ENCODE measurements around the gene GAS1.

GAS1 gene

DNA sequence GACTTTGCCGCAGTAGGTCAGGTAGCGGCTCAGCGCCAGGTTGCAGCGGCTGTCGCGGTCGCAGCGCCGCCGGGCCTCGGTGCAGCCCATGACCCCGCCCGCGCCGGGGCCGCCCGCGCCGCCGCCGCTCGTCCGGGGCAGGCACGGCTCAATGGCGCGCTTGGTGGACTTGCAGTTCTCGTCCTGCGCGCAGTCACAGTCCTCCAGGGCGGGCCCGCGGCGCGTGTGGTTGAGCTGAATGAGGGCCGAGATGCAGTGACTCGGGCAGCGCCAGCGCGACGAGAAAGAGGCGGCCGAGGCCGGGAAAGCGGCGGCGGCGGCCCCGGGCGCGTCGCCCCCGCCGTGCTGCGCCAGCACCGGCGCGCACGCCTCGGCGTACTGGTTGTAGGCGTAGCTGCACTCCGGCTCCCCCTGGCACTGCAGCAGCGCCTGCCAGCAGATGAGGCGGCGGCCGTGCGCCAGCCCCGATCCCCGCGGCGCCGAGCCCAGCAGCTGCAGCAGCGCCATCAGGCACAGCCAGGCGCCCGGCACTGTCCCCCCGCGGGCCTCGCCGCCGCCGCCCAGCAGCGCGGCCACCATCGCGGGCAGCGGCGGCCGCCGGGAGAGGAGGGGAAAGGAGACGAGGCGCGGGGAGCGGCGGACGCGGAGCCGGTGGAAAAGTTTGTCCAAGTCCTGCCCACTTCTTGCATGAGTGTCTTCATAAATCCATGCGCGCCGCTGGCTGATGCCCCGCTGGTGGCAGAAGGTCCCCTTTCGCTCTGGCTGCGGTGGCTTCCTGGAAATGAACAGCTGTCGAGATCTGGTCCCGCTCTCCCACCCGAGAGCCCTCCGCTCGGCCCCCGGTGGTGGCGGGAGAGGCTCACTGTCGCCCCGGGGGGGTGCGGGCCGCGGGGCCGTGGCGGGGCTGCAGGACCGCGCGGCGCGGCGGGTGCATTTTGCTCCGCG is 833 bp downstream of the GAS1 start (continued):
- TF ChIP-seq POU6F1 (CRISPR knock-in tag; IDR thresholded peaks at IDR 0.05; ENCODE audit: borderline replicate concordance, low read depth): no peak
- no peak for TF ChIP-seq TOX (CRISPR knock-in tag; IDR thresholded peaks at IDR 0.05; ENCODE audit: borderline replicate concordance)
- TF ChIP-seq GLIS3 (CRISPR knock-in tag; IDR thresholded peaks at IDR 0.05): no peak
- no peak for TF ChIP-seq OSR1 (CRISPR knock-in tag; IDR thresholded peaks at IDR 0.05)
- TF ChIP-seq ZC3H10 (CRISPR knock-in tag; IDR thresholded peaks at IDR 0.05): no peak

- no peak for ATAC-seq
Observed at GRCh38 chr9:86945728-86946200, 1.5 kb downstream of the GAS1 start.

DNA sequence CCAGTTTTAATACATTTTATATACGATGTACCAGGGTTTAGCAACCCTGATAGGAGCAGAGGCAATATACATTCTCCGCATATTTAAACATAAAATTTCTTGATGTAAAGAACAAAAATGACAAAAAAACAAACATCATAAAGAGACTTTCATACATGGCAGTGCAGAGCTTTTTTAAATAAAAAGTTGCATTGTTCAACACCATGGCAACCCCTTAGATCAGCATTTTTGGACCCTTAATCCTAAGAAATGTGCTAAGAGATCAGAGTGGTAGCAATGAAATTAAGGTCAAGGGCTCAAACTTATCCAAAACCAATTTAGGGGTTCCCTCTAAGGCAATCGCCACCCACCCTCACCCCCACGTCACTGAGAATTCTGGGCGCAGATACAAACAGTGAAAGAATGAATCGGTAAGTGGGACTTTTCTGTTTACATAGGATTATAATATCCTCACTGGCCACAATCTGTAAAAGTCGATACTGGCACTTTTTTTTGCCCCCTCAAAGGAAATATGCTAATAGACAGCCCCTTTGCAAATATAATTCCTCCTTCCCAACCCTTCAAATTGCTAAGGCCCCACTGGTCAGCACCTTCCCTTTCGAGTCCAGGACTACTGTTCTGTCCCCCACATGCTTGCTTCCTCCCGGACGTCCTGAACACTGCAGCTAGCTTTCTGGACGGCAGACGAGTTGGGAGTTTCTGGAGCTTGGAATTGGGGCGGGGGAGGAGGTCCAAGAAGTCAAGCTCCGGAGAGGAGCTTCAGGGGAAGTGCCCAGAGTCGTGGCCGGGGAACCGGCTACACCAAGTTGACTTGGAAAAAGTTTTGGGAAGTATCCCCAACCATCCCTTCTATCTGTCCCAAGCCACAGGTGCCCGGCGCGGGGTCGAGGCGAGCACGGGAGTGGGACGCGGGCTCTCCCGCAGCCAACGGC is 2.2 kb downstream of the GAS1 start:
- no peak for ATAC-seq
- TF ChIP-seq ZC3H10 (CRISPR knock-in tag; IDR thresholded peaks at IDR 0.05): no peak
- no peak for TF ChIP-seq TOX (CRISPR knock-in tag; IDR thresholded peaks at IDR 0.05; ENCODE audit: borderline replicate concordance)
- TF ChIP-seq SNAI2 (CRISPR knock-in tag; IDR thresholded peaks at IDR 0.05): no peak

More at GRCh38 chr9:86945728-86946200, 1.5 kb downstream of the GAS1 start:
- no peak for TF ChIP-seq PPARA (CRISPR knock-in tag; IDR thresholded peaks at IDR 0.05; ENCODE audit: borderline replicate concordance)
- no peak for TF ChIP-seq TCF4 (CRISPR knock-in tag; IDR thresholded peaks at IDR 0.05; ENCODE audit: borderline replicate concordance)

DNA sequence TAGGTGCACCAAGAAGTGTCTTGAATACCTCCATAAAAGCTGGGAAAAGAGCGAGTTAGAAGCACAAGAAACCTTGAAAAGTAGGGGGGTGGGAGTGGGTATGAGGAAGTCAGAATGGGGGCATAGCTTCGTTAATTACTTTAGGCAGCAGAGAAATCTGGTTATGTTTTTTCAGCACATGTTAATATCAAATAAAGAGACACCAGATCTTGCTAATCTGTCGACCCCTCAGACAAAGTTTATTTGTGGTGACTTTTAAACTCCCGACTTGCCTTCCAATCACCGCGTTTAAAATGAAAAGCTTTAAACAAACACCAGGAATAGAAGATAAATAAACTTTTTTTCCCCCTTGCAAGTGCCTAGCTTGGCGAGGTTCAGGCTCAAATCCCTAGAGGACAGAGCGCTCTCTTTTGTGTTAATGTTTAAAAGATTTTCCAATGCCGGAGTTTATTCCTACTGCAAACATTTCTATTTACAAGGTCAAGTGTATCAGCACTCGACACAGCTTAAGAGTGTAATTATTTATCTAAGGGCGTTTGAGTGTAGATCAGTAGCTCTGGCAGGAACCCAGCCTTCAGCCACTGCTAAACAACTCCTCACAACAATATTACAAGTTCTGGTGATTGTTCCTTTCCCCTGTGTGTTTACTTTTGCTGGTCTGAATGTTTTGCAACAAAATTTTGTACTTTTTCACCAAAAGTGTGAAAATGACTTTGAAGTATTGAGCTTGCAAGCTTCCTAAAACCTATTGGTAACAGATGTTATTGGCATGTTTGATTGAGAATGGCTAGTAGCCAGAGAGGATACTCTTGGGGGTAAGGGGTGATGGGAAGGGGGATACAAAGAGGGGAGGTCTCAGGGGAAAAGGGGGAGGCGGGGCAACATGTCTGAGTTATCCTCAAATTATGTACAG is 3.8 kb downstream of the GAS1 start:
- no peak for ATAC-seq
- 0 out of 2 replicates have a peak, but pooled peaks have one; percentile 6 for TF ChIP-seq TOX (CRISPR knock-in tag; IDR thresholded peaks at IDR 0.05; ENCODE audit: borderline replicate concordance)
- no peak for TF ChIP-seq ISL1 (CRISPR knock-in tag; IDR thresholded peaks at IDR 0.05)

- ATAC-seq: peak; percentile 4; the same call in 2 of the 3 replicates
- TF ChIP-seq PATZ1 (CRISPR knock-in tag; IDR thresholded peaks at IDR 0.05; ENCODE audit: borderline replicate concordance): no peak
- no peak for TF ChIP-seq ZNF8 (CRISPR knock-in tag; IDR thresholded peaks at IDR 0.05)
- no peak for TF ChIP-seq ZNF70 (CRISPR knock-in tag; IDR thresholded peaks at IDR 0.05)
- no peak for TF ChIP-seq SNAI2 (CRISPR knock-in tag; IDR thresholded peaks at IDR 0.05)
- no peak; the same call in 1 of the 2 replicates for TF ChIP-seq TOX (CRISPR knock-in tag; IDR thresholded peaks at IDR 0.05; ENCODE audit: borderline replicate concordance)
- TF ChIP-seq, protein P1, sequence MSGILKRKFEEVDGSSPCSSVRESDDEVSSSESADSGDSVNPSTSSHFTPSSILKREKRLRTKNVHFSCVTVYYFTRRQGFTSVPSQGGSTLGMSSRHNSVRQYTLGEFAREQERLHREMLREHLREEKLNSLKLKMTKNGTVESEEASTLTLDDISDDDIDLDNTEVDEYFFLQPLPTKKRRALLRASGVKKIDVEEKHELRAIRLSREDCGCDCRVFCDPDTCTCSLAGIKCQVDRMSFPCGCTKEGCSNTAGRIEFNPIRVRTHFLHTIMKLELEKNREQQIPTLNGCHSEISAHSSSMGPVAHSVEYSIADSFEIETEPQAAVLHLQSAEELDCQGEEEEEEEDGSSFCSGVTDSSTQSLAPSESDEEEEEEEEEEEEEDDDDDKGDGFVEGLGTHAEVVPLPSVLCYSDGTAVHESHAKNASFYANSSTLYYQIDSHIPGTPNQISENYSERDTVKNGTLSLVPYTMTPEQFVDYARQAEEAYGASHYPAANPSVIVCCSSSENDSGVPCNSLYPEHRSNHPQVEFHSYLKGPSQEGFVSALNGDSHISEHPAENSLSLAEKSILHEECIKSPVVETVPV (CRISPR knock-in tag; IDR thresholded peaks at IDR 0.05): no peak
- 0 out of 2 replicates have a peak, but pooled peaks have one; percentile 9 for TF ChIP-seq RARB (CRISPR knock-in tag; IDR thresholded peaks at IDR 0.05)
Observed at GRCh38 chr9:86942281-86943200, 4.8 kb downstream of the GAS1 start.

All from SK-N-SH treated with all-trans-retinoic acid at 6 μM for 48 hours (cell line).